GM23338 (cell line): ENCODE data around the gene NIPSNAP3A. TPM values are rescaled to one million over a fixed set of nuclear protein-coding genes. Genes with fewer than 3 reads are reported as not detected.

Experiments used
- ATAC-seq: fragments of 200-7000 bp; cut with Tn5 transposase; 3 replicates; pipeline ENCODE4 v1.9.1; 2020
- DNase-seq: peaks from one replicate; pipeline ENCODE4 v3.0.0-alpha.2; 2015; ENCODE audit warnings: low spot score
- H2AFZ ChIP-seq: fragments of 200-600 bp; sonication (generic); 2 replicates; pipeline ENCODE4 v1.8.0; 2016; ENCODE audit warnings: antibody characterized with exemption, mild to moderate bottlenecking, moderate library complexity
- H3F3A ChIP-seq: fragments of 200-600 bp; sonication (generic); replicated peaks from 2 replicates; pipeline ENCODE4 v1.8.0; 2017; ENCODE audit warnings: antibody characterized with exemption, mixed run types, low read depth
- H3K27ac ChIP-seq: fragments of 200-600 bp; sonication (generic); 2 replicates; pipeline ENCODE4 v1.6.1; 2016; ENCODE audit warnings: low read depth
- H3K27me3 ChIP-seq: fragments of 200-600 bp; sonication (generic); 2 replicates; pipeline ENCODE4 v1.8.0; 2016; ENCODE audit warnings: mild to moderate bottlenecking, mixed run types, moderate library complexity; ENCODE audit not compliant: insufficient read depth
- H3K36me3 ChIP-seq: fragments of 200-600 bp; sonication (generic); 2 replicates; pipeline ENCODE4 v1.8.0; 2016; ENCODE audit warnings: mild to moderate bottlenecking; ENCODE audit not compliant: insufficient read depth
- H3K4me1 ChIP-seq: fragments of 200-600 bp; sonication (generic); 2 replicates; pipeline ENCODE4 v1.8.0; 2016; ENCODE audit warnings: mild to moderate bottlenecking, moderate library complexity; ENCODE audit not compliant: insufficient read depth
- H3K4me2 ChIP-seq: fragments of 200-600 bp; sonication (generic); 2 replicates; pipeline ENCODE4 v1.7.1; 2017; ENCODE audit warnings: mixed run types
- H3K4me3 ChIP-seq: fragments of 200-600 bp; sonication (generic); 2 replicates; pipeline ENCODE4 v1.6.1; 2016; ENCODE audit warnings: mixed run types
- H3K79me2 ChIP-seq: fragments of 200-600 bp; sonication (generic); replicated peaks from 2 replicates; pipeline ENCODE4 v1.8.0; 2017; ENCODE audit warnings: mild to moderate bottlenecking; ENCODE audit not compliant: insufficient read depth
- H3K9me2 ChIP-seq: fragments of 200-600 bp; sonication (generic); 2 replicates; pipeline ENCODE4 v1.8.0; 2017; ENCODE audit not compliant: insufficient read depth
- H4K20me1 ChIP-seq: fragments of 200-600 bp; sonication (generic); replicated peaks from 2 replicates; pipeline ENCODE4 v1.8.0; 2017; ENCODE audit warnings: mild to moderate bottlenecking; ENCODE audit not compliant: insufficient read depth
- H3K27ac Mint-ChIP-seq: 2 replicates; pipeline ENCODE4 v1.8.0; 2020; ENCODE audit warnings: inconsistent platforms, mild to moderate bottlenecking, moderate library complexity, mixed read lengths
- H3K27me3 Mint-ChIP-seq: 3 replicates; pipeline ENCODE4 v1.8.0; 2022; ENCODE audit warnings: low read depth, mild to moderate bottlenecking, moderate library complexity, mixed read lengths, inconsistent platforms; ENCODE audit not compliant: insufficient read depth, poor library complexity
- H3K36me3 Mint-ChIP-seq: 3 replicates; pipeline ENCODE4 v1.8.0; 2021; ENCODE audit warnings: low read depth, mild to moderate bottlenecking, inconsistent platforms, moderate library complexity, mixed read lengths
- H3K4me1 Mint-ChIP-seq: 3 replicates; pipeline ENCODE4 v1.8.0; 2020; ENCODE audit warnings: mild to moderate bottlenecking, inconsistent platforms, mixed read lengths
- H3K4me3 Mint-ChIP-seq: 3 replicates; pipeline ENCODE4 v1.8.0; 2021; ENCODE audit warnings: moderate library complexity, mild to moderate bottlenecking, inconsistent platforms, mixed read lengths
- H3K9me3 Mint-ChIP-seq: 3 replicates; pipeline ENCODE4 v1.8.0; 2020; ENCODE audit warnings: moderate library complexity, mild to moderate bottlenecking, inconsistent platforms, mixed read lengths
- CREB1 ChIP-seq: fragments of 250-450 bp; sonication (Bioruptor Pico); IDR thresholded peaks from 2 replicates; pipeline ENCODE4 v1.5.0; 2020; ENCODE audit warnings: low read depth, mild to moderate bottlenecking, moderate library complexity
- EZH2 ChIP-seq: fragments of 200-600 bp; sonication (generic); IDR thresholded peaks from one replicate; pipeline ENCODE4 v1.8.0; 2017; ENCODE audit warnings: antibody characterized with exemption, mild to moderate bottlenecking, low read depth; ENCODE audit not compliant: unreplicated experiment
- POLR2AphosphoS5 ChIP-seq: IDR thresholded peaks from 2 replicates; pipeline ENCODE4 v1.6.1; 2016; ENCODE audit warnings: antibody characterized with exemption, low read depth
- ZNF114 ChIP-seq: fragments of 250-450 bp; sonication (Bioruptor Pico); IDR thresholded peaks from 2 replicates; pipeline ENCODE4 v1.5.0; 2020; ENCODE audit warnings: mild to moderate bottlenecking, moderate library complexity
- ZNF331 ChIP-seq: fragments of 250-450 bp; sonication (Bioruptor Pico); IDR thresholded peaks from 2 replicates; pipeline ENCODE4 v1.5.0; 2020; ENCODE audit warnings: low read depth, mild to moderate bottlenecking, moderate library complexity
- polyA plus RNA-seq: library from polyadenylated mRNA; unstranded; fragments of >200 nt; fragmentation: Nextera tagmentation; extraction: Ambion mirVana; gene quantifications from 2 replicates; pipeline ENCODE4 v1.2.1, GENCODE V29; 2016
- total RNA-seq: library from RNA; depleted of rRNA; stranded (reverse); fragments of >200 nt; shearing (Covaris generic); gene quantifications from 2 replicates; pipeline ENCODE4 v1.2.3, GENCODE V29; 2014
- TF ChIP-seq, protein P1 (sequence below): fragments of 250-450 bp; sonication (Bioruptor Pico); IDR thresholded peaks from 2 replicates; pipeline ENCODE4 v1.5.0; 2020; ENCODE audit warnings: mild to moderate bottlenecking, moderate library complexity
- TF ChIP-seq, protein P2 (sequence below): IDR thresholded peaks from one replicate; pipeline ENCODE4 v1.6.1; 2018; ENCODE audit warnings: antibody characterized with exemption; ENCODE audit not compliant: unreplicated experiment

NIPSNAP3A gene
- total and polyA plus RNA-seq, 2 experiments from 2014 or later = 9.6 to 13.0 TPM

DNA sequence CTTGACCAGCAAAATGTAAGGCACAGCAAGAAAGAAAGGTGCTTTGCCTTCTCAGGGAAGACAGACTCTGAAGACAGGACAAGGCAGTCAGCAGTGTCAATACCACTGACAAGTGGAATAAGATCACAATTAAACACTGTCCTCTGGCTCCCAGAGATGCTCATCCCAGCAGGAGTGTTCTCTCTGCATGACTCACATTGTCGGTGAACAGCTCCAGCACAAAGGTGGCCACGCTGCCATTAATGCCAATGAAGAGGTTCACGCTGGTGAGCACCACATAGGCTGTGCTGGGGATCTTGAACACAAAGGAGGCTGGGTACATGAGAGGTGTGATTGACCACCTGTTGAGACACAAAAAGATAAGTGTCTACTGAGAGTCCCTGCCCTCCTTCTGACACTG is 48.4 kb downstream of the NIPSNAP3A start (continued):
- TF ChIP-seq EZH2 (no peak), ZNF114 (no peak), CREB1 (no peak), POLR2AphosphoS5 (no peak)

DNA sequence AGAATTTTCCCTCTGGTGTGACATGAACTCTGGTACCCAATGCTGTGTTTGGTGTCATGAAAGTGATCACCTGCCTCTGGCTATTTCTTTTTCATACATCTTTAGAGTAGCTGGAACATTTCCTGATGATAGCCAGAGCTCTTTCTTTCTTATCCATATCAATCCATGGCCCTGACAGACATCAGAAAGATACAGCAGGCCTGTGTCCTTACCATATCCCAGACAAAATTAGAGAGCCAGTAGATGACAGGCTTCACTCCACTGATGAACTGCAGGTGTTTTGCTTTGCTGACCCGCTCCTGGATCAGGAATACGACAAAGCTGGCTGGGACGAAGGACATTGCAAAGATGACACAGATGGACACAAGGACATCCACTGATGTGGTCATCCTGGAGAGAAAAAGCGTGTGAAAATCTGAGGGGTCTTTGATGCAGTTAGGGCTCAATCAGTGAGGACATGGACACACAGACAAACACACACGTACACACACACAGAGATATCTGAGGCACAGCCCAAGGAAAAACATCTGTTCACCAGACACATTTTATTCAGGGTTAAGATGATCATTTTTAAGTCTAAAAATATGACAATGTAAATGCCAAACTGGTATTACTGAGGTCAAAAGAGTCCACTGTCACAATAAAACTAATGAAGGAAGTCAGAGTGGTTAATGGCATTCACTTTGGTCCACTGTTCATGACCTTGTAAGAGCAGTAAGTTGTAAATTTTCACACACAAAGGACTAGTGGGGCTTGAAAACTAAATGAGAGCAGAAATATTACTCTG is 50.9 kb downstream of the NIPSNAP3A start:
- H3K27ac ChIP-seq = no peak overlapping the region
- H3K36me3 Mint-ChIP-seq = peaks cover 56% of the 10 kb centered on the region

DNA sequence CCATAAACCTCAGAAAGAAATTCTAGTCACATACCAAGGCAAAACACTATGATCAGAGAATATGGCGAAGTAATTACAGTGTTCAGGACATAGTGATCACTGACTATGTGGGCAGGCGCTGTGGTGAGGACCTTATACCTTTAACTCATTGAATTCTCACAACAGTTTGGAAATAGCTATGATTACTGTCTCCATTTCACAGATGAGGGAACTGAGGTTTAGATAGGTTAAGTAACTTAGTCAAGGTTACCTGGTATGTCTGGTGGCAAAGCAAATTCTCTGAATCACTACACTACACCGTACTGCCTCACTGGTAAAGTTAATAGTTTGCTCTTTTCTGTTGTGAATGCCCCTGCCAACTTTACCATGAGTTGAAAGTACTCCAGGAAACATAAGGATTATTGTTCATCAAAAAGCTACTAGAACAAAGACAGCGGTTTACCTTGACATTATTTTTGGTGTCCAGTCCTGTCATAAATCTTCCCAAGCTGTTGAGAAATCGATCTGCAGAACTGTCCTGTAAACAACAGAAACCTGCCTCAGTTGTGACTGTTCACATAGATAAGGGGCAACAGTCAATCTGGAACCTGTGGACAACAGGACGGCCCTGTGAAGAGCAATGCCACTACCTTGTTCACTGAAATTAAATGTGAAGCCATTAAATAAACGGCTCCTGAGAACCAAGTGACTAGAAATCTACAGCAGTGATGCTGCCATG is 52.7 kb downstream of the NIPSNAP3A start:
- H3K4me3 Mint-ChIP-seq = no peak overlapping the region
- Histone ChIP-seq H2AFZ (no peak overlapping the region), H3F3A (no peaks in the 10 kb centered on the region), H3K4me3 (no peak overlapping the region), H3K27ac (no peak overlapping the region), H3K79me2 (no peaks in the 10 kb centered on the region), H3K36me3 (no peaks in the 10 kb centered on the region), H3K27me3 (no peaks in the 10 kb centered on the region), H3K4me1 (no peaks in the 10 kb centered on the region), H3K9me2 (no peaks in the 10 kb centered on the region), H4K20me1 (no peaks in the 10 kb centered on the region), H3K4me2 (no peak overlapping the region)
- DNase-seq (no peak), ATAC-seq (no peak)
- no peaks in the 10 kb centered on the region for H3K9me3 Mint-ChIP-seq
- H3K27me3 Mint-ChIP-seq = no peaks in the 10 kb centered on the region
- no peaks in the 10 kb centered on the region for H3K4me1 Mint-ChIP-seq
- no peak overlapping the region for H3K27ac Mint-ChIP-seq
- H3K36me3 Mint-ChIP-seq = peaks cover 59% of the 10 kb centered on the region
- TF ChIP-seq, protein P1, sequence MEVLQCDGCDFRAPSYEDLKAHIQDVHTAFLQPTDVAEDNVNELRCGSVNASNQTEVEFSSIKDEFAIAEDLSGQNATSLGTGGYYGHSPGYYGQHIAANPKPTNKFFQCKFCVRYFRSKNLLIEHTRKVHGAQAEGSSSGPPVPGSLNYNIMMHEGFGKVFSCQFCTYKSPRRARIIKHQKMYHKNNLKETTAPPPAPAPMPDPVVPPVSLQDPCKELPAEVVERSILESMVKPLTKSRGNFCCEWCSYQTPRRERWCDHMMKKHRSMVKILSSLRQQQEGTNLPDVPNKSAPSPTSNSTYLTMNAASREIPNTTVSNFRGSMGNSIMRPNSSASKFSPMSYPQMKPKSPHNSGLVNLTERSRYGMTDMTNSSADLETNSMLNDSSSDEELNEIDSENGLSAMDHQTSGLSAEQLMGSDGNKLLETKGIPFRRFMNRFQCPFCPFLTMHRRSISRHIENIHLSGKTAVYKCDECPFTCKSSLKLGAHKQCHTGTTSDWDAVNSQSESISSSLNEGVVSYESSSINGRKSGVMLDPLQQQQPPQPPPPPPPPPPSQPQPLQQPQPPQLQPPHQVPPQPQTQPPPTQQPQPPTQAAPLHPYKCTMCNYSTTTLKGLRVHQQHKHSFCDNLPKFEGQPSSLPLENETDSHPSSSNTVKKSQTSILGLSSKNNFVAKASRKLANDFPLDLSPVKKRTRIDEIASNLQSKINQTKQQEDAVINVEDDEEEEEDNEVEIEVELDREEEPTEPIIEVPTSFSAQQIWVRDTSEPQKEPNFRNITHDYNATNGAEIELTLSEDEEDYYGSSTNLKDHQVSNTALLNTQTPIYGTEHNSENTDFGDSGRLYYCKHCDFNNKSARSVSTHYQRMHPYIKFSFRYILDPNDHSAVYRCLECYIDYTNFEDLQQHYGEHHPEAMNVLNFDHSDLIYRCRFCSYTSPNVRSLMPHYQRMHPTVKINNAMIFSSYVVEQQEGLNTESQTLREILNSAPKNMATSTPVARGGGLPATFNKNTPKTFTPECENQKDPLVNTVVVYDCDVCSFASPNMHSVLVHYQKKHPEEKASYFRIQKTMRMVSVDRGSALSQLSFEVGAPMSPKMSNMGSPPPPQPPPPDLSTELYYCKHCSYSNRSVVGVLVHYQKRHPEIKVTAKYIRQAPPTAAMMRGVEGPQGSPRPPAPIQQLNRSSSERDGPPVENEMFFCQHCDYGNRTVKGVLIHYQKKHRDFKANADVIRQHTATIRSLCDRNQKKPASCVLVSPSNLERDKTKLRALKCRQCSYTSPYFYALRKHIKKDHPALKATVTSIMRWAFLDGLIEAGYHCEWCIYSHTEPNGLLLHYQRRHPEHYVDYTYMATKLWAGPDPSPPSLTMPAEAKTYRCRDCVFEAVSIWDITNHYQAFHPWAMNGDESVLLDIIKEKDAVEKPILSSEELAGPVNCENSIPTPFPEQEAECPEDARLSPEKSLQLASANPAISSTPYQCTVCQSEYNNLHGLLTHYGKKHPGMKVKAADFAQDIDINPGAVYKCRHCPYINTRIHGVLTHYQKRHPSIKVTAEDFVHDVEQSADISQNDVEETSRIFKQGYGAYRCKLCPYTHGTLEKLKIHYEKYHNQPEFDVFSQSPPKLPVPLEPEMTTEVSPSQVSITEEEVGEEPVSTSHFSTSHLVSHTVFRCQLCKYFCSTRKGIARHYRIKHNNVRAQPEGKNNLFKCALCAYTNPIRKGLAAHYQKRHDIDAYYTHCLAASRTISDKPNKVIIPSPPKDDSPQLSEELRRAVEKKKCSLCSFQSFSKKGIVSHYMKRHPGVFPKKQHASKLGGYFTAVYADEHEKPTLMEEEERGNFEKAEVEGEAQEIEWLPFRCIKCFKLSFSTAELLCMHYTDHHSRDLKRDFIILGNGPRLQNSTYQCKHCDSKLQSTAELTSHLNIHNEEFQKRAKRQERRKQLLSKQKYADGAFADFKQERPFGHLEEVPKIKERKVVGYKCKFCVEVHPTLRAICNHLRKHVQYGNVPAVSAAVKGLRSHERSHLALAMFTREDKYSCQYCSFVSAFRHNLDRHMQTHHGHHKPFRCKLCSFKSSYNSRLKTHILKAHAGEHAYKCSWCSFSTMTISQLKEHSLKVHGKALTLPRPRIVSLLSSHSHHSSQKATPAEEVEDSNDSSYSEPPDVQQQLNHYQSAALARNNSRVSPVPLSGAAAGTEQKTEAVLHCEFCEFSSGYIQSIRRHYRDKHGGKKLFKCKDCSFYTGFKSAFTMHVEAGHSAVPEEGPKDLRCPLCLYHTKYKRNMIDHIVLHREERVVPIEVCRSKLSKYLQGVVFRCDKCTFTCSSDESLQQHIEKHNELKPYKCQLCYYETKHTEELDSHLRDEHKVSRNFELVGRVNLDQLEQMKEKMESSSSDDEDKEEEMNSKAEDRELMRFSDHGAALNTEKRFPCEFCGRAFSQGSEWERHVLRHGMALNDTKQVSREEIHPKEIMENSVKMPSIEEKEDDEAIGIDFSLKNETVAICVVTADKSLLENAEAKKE (CRISPR knock-in tag) = no peak
- no peak for TF ChIP-seq ZNF331

More for the DNA sequence above, 50.9 kb downstream of the NIPSNAP3A start:
- no peaks in the 10 kb centered on the region for H3K36me3 ChIP-seq
- H3K4me3 ChIP-seq = no peak overlapping the region
- H3K9me2 ChIP-seq = no peaks in the 10 kb centered on the region
- TF ChIP-seq, protein P2, sequence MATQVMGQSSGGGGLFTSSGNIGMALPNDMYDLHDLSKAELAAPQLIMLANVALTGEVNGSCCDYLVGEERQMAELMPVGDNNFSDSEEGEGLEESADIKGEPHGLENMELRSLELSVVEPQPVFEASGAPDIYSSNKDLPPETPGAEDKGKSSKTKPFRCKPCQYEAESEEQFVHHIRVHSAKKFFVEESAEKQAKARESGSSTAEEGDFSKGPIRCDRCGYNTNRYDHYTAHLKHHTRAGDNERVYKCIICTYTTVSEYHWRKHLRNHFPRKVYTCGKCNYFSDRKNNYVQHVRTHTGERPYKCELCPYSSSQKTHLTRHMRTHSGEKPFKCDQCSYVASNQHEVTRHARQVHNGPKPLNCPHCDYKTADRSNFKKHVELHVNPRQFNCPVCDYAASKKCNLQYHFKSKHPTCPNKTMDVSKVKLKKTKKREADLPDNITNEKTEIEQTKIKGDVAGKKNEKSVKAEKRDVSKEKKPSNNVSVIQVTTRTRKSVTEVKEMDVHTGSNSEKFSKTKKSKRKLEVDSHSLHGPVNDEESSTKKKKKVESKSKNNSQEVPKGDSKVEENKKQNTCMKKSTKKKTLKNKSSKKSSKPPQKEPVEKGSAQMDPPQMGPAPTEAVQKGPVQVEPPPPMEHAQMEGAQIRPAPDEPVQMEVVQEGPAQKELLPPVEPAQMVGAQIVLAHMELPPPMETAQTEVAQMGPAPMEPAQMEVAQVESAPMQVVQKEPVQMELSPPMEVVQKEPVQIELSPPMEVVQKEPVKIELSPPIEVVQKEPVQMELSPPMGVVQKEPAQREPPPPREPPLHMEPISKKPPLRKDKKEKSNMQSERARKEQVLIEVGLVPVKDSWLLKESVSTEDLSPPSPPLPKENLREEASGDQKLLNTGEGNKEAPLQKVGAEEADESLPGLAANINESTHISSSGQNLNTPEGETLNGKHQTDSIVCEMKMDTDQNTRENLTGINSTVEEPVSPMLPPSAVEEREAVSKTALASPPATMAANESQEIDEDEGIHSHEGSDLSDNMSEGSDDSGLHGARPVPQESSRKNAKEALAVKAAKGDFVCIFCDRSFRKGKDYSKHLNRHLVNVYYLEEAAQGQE = no peak
- DNase-seq (no peak), ATAC-seq (no peak)
- H2AFZ ChIP-seq = no peak overlapping the region
- no peaks in the 10 kb centered on the region for H3K4me1 ChIP-seq
- no peaks in the 10 kb centered on the region for H3K79me2 ChIP-seq
- Mint-ChIP-seq H3K27ac (no peak overlapping the region), H3K4me3 (no peak overlapping the region), H3K27me3 (no peaks in the 10 kb centered on the region), H3K9me3 (no peaks in the 10 kb centered on the region), H3K4me1 (no peaks in the 10 kb centered on the region)
- H3F3A ChIP-seq = no peaks in the 10 kb centered on the region
- H3K27me3 ChIP-seq = no peaks in the 10 kb centered on the region
- H3K4me2 ChIP-seq = no peak overlapping the region
- H4K20me1 ChIP-seq = no peaks in the 10 kb centered on the region
